Ascending aorta (tissue), 2 donors: ENCODE data around the gene CCDC85C. TPM values are rescaled to one million over a fixed set of nuclear protein-coding genes. Genes with fewer than 3 reads are reported as not detected.

Source experiments
- DNase-seq, 2 donors: peaks; one replicate each; pipeline ENCODE4 v3.0.0-alpha.2; 2019; ENCODE audit warnings: low spot score in 2 of 2
- H3K27ac ChIP-seq, 2 donors: fragments of 200-600 bp; sonication (generic); one replicate each; pipeline ENCODE4 v1.5.1; 2016 to 2017; ENCODE audit warnings: mild to moderate bottlenecking in 1 of 2
- H3K27me3 ChIP-seq: fragments of 200-600 bp; sonication (generic); one replicate; pipeline ENCODE4 v1.5.1; 2017
- H3K36me3 ChIP-seq, 2 donors: fragments of 200-600 bp; sonication (generic); one replicate each; pipeline ENCODE4 v1.5.1; 2016
- H3K4me1 ChIP-seq, 2 donors: fragments of 200-600 bp; sonication (generic); one replicate each; pipeline ENCODE4 v1.5.1; 2016 to 2017; ENCODE audit warnings: mild to moderate bottlenecking in 1 of 2
- H3K4me3 ChIP-seq, 2 donors: fragments of 200-600 bp; sonication (generic); one replicate each; pipeline ENCODE4 v1.5.1; 2016 to 2017; ENCODE audit warnings: mild to moderate bottlenecking in 1 of 2
- H3K9me3 ChIP-seq, 2 donors: fragments of 200-600 bp; sonication (generic); one replicate each; pipeline ENCODE4 v1.5.1; 2016
- intact Hi-C: fragments of 100-400 bp; cut with DNase I; formaldehyde crosslinking; loops from one replicate; pipeline ENCODE4 v1.15.1; 2023
- total RNA-seq: library from RNA; depleted of rRNA; stranded (reverse); fragments of >200 nt; gene quantifications from one replicate; pipeline ENCODE4 v1.1.0, GENCODE V29; 2016
- TF ChIP-seq, protein P1 (sequence below), 3 experiments: fragments of 200-600 bp in 2 of 3; fragments of 450-650 bp in 1 of 3; sonication (generic) in 2 of 3; IDR thresholded peaks; one replicate each; pipeline ENCODE4 v1.5.1; 2016 to 2019; ENCODE audit warnings: antibody characterized with exemption in 3 of 3, mild to moderate bottlenecking in 1 of 3, moderate library complexity in 1 of 3

Gene CCDC85C
- total RNA-seq, 1 donor from 2014 or later: 0.64 TPM

- H3K27me3 ChIP-seq: no peaks in the 10 kb centered on the region
- TF ChIP-seq, protein P1, sequence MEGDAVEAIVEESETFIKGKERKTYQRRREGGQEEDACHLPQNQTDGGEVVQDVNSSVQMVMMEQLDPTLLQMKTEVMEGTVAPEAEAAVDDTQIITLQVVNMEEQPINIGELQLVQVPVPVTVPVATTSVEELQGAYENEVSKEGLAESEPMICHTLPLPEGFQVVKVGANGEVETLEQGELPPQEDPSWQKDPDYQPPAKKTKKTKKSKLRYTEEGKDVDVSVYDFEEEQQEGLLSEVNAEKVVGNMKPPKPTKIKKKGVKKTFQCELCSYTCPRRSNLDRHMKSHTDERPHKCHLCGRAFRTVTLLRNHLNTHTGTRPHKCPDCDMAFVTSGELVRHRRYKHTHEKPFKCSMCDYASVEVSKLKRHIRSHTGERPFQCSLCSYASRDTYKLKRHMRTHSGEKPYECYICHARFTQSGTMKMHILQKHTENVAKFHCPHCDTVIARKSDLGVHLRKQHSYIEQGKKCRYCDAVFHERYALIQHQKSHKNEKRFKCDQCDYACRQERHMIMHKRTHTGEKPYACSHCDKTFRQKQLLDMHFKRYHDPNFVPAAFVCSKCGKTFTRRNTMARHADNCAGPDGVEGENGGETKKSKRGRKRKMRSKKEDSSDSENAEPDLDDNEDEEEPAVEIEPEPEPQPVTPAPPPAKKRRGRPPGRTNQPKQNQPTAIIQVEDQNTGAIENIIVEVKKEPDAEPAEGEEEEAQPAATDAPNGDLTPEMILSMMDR (IDR thresholded peaks at IDR 0.05): no peak
- H3K4me3 ChIP-seq: no peak overlapping the region
- no peaks in the 10 kb centered on the region for H3K4me1 ChIP-seq
- H3K9me3 ChIP-seq: no peaks in the 10 kb centered on the region
- H3K27ac ChIP-seq: no peak overlapping the region
- intact Hi-C loops: no loop called here
- DNase-seq: no peak
- H3K36me3 ChIP-seq: no peaks in the 10 kb centered on the region
These were observed 19.2 kb downstream of the CCDC85C start for GRCh38 chr14:99584823-99585222.

DNA sequence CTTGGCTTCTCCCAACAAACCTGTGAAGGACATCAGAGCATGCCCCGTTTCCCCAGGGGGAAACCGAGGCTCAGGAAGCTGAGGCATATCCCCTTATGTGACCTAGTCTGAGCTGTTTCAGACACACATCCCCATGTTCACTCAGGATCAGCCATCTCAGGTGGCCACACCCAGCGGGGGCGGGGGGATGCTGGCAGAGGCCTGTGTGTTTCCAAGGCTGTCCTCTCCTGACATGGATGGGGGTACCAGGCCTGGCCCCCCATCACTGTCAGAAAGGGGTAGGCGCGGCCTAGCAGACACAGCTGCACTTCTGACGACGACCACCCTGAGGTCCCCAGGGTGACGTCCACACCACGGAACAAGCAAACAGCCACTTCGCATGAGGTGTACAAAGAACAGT, 22.1 kb downstream of the CCDC85C start:
- DNase-seq: no peak
- no peaks in the 10 kb centered on the region for H3K4me1 ChIP-seq

GRCh38 chr14:99581374-99581773, 22.6 kb downstream of the CCDC85C start:
- no peak for DNase-seq
- H3K4me1 ChIP-seq: no peaks in the 10 kb centered on the region

More for the DNA sequence above, 22.1 kb downstream of the CCDC85C start:
- no peaks in the 10 kb centered on the region for H3K36me3 ChIP-seq
- intact Hi-C loops: no loop called here
- TF ChIP-seq, protein P1 (IDR thresholded peaks at IDR 0.05): no peak
- H3K4me3 ChIP-seq: no peak overlapping the region
- no peaks in the 10 kb centered on the region for H3K9me3 ChIP-seq
- no peaks in the 10 kb centered on the region for H3K27me3 ChIP-seq
- no peak overlapping the region for H3K27ac ChIP-seq

DNA sequence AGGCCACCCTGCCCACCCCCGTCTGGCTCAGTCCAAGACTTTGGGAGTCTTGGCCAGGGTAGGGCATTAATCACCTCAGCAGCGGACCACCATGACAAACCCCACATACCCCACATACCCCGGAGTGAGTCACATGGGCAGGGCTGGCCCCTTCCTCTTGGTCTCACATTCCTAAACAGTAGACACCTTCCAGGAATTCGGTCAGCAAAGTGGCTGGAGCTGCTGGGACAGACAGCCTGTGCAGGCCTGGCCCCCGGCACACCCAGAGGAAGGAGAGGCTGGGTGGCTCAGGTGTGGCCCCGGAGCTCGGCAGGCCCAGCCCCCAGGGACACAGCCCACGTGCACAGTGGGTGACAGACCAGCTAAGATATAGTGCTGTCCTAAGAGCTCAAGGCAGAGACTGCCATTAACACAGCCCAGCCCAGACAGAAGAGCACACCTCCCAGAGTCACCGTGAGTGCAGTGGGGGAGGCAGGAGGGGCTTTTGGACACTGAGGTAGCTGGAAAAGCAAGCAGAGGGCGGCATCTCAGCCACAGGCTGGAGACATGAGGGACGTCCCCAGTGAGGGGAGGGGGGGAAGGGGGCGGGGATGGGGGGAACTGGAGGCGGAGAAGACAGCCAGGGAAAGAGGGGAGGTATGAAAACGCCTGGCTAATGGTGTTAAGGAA, 24.0 kb downstream of the CCDC85C start:
- no peak for DNase-seq
- Histone ChIP-seq H3K4me3 (no peak overlapping the region), H3K36me3 (no peaks in the 10 kb centered on the region), H3K27me3 (no peaks in the 10 kb centered on the region), H3K27ac (no peak overlapping the region), H3K4me1 (peaks cover 0 to 2% of the 10 kb centered on the region in 2 donors), H3K9me3 (no peaks in the 10 kb centered on the region)
- intact Hi-C loops: no loop called here
- TF ChIP-seq, protein P1 (IDR thresholded peaks at IDR 0.05): no peak

More at GRCh38 chr14:99581374-99581773, 22.6 kb downstream of the CCDC85C start:
- TF ChIP-seq, protein P1 (IDR thresholded peaks at IDR 0.05): no peak
- intact Hi-C loops: no loop called here
- no peaks in the 10 kb centered on the region for H3K27me3 ChIP-seq
- H3K27ac ChIP-seq: no peak overlapping the region
- H3K36me3 ChIP-seq: no peaks in the 10 kb centered on the region
- H3K4me3 ChIP-seq: no peak overlapping the region
- no peaks in the 10 kb centered on the region for H3K9me3 ChIP-seq

DNA sequence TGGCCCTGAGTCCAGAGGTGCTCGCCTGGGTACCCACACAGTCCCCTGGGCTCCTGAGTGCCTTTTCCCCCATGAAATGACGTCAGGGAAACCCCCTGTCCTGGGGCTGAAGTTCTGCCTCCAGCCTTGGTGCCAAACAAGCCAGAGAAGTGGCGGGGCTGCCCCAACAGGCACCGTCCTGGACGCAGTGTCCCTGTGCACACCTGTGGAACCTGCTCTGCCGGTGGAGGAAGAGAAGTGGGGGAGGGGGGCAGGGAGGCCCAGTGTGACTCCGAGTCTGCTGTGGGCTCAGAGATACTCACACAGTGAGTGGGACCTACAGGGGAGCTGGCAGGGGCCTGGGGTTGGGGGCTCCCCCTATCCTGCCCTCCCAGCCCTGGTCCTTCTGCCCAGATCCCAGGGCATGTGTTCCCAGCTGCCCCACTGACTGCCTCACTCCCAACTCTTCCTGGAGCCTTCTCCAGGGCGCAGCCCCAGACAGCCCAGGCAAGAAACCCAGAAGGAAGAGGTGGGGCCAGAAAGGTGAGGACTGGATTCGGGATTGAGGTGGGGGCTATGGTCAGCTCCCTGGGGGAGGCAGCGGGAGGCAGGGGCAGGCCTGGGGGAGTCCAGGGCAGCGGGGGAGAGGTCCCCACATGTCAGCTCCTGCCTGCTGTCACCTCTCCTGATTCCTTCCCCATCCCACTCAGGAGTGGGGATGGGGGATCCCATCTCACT, 24.7 kb downstream of the CCDC85C start:
- Histone ChIP-seq H3K4me1 (peaks cover 0 to 10% of the 10 kb centered on the region in 2 donors), H3K9me3 (no peaks in the 10 kb centered on the region), H3K27ac (no peak overlapping the region), H3K36me3 (no peaks in the 10 kb centered on the region), H3K27me3 (no peaks in the 10 kb centered on the region), H3K4me3 (no peak overlapping the region)
- intact Hi-C loops: no loop called here
- TF ChIP-seq, protein P1 (IDR thresholded peaks at IDR 0.05): no peak
- no peak for DNase-seq
